Measurements from ENCODE around the gene ZBTB45. TPM values are rescaled to one million over a fixed set of nuclear protein-coding genes. Genes with fewer than 3 reads are reported as not detected.

Gene ZBTB45
- total RNA-seq (1 to 10 TPM; 5.7 to 6.3 TPM), total RNA-seq (3.9 to 22.8 (median 14.1) reads per million in 172 experiments)
- polyA plus RNA-seq (2013, experiment 1 of 2): 7.1 TPM
- 9.0 TPM for polyA plus RNA-seq (2013, experiment 2 of 2)

- Histone ChIP-seq H3K36me3 (ENCODE audit: insufficient read depth, low read length) (peaks cover 19% of the 10 kb centered on the region), H3K9me3 (ENCODE audit: control insufficient read depth in 1 of 2, insufficient read depth in 1 of 2, low read length in 2 of 2) (no peaks in the 10 kb centered on the region), H3K27me3 (ENCODE audit: control insufficient read depth in 1 of 2, insufficient read depth in 2 of 2, low read length in 2 of 2) (no peaks in the 10 kb centered on the region), H3K27ac (ENCODE audit: low read depth in 1 of 2, low read length in 2 of 2) (peak within 1 kb of the TSS; percentile 87 to 95), H3K4me3 (ENCODE audit: low read length) (peak within 1 kb of the TSS; percentile 86), H3K4me1 (ENCODE audit: insufficient read depth, low read length) (peaks cover 51% of the 10 kb centered on the region)
- Mint-ChIP-seq H3K9me3 (no peaks in the 10 kb centered on the region), H3K36me3 (ENCODE audit: low read depth) (peaks cover 27% of the 10 kb centered on the region), H3K4me3 (peak within 1 kb of the TSS; percentile 99), H3K4me1 (ENCODE audit: low read depth) (peaks cover 43% of the 10 kb centered on the region), H3K27ac (peak within 1 kb of the TSS; percentile 98), H3K27me3 (no peaks in the 10 kb centered on the region)
- TF ChIP-seq CTCF (IDR thresholded peaks at IDR 0.05): peak; percentile 82
- DNase-seq (peak; percentile 77 to 96 (median 84)), ATAC-seq (ENCODE audit: poor library complexity) (peak; percentile 78)
- intact Hi-C loops (cut with DNase I, micrococcal nuclease): loop anchor here (1.0 to 5.0 kb wide), 9 partner anchors 17 to 212 kb away; partner anchors contain the start of genes TRIM28 (in 2 of the 2), ERVK3-1 (in 1 of the 2) and ZSCAN22 (in 1 of the 2)
- CTCF ChIA-PET: interaction anchor here (0.7 to 4.7 kb wide), 22 partner anchors 19 to 291 kb away, joined by 3 to 60 read pairs (median 5); partner anchors contain the start of genes CHMP2A, MZF1, TRIM28 and UBE2M
- POLR2A ChIA-PET: interaction anchor here (0.8 to 3.5 kb wide), 20 partner anchors 16 to 1032 kb away, joined by 3 to 56 read pairs (median 10); partner anchors contain the start of genes CHMP2A, MZF1, TRIM28 and UBE2M
These were observed at the start of gene ZBTB45 for GRCh38 chr19:58519355-58520256. ZBTB45 (minus strand) TSS chr19:58519810; CDS start chr19:58517673, 2,137 bp downstream.

- POLR2A ChIA-PET: no interaction called here
- CTCF ChIA-PET: no interaction called here
These were observed 49.0 kb upstream of the ZBTB45 start for GRCh38 chr19:58568453-58569130.

More at GRCh38 chr19:58568453-58569130, 49.0 kb upstream of the ZBTB45 start:
- Histone ChIP-seq H3K27ac (ENCODE audit: low read depth in 1 of 2, low read length in 2 of 2) (no peak overlapping the region), H3K9me3 (ENCODE audit: control insufficient read depth in 1 of 2, insufficient read depth in 1 of 2, low read length in 2 of 2) (no peaks in the 10 kb centered on the region), H3K4me3 (ENCODE audit: low read length) (no peak overlapping the region), H3K4me1 (ENCODE audit: insufficient read depth, low read length) (peaks cover 30% of the 10 kb centered on the region), H3K27me3 (ENCODE audit: control insufficient read depth in 1 of 2, insufficient read depth in 2 of 2, low read length in 2 of 2) (no peaks in the 10 kb centered on the region), H3K36me3 (ENCODE audit: insufficient read depth, low read length) (peaks cover 24% of the 10 kb centered on the region)
- no peak for TF ChIP-seq CTCF (IDR thresholded peaks at IDR 0.05)
- no peaks in the 10 kb centered on the region for H3K9me3 Mint-ChIP-seq
- H3K4me1 Mint-ChIP-seq (ENCODE audit: low read depth): peaks cover 30% of the 10 kb centered on the region
- peak in 1 of 14 experiments; percentile 23 for DNase-seq
- H3K27ac Mint-ChIP-seq: no peak overlapping the region
- no peak overlapping the region for H3K4me3 Mint-ChIP-seq
- ATAC-seq (ENCODE audit: poor library complexity): no peak
- H3K27me3 Mint-ChIP-seq: no peaks in the 10 kb centered on the region
- intact Hi-C loops (cut with DNase I, micrococcal nuclease): no loop called here
- peaks cover 17% of the 10 kb centered on the region for H3K36me3 Mint-ChIP-seq (ENCODE audit: low read depth)
